Right kidney (tissue), 1 donor: ENCODE data around the gene ESYT2.
"Not testable (repeated sequence)": the region's sequence is repeated elsewhere in the genome, so short reads cannot be mapped to it uniquely, and the experiment has no call there.

Source experiments
- DNase-seq: peaks from one replicate; pipeline ENCODE4 v3.0.0-alpha.2; 2016

ESYT2 gene

GRCh38 chr7:158723714-158724385 is 105.5 kb downstream of the ESYT2 start:
- no peak for DNase-seq

DNA sequence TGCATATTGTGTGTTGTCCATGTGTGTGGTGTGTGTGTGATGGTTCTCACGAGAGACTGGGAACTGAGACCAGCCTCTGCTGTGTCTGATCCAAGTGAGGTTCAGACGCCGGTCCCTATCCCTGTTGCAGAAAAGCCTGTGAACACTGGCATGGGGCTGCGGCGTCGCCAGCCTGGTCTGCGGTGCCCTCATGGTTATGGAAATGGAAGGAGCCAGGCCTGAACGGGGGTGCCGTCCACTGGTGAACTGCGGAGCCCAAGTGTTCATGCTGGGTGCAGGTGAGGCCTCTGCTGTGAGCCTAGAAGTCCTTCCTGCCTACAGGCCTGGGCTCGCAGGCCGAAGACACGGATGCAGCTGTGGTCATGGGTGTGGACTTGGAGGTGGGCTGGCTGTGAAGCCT is 106.0 kb downstream of the ESYT2 start:
- DNase-seq: no peak

GRCh38 chr7:158722574-158723237 is 106.6 kb downstream of the ESYT2 start:
- no peak for DNase-seq

- DNase-seq: no peak
Observed at GRCh38 chr7:158720112-158720511, 109.2 kb downstream of the ESYT2 start.

DNA sequence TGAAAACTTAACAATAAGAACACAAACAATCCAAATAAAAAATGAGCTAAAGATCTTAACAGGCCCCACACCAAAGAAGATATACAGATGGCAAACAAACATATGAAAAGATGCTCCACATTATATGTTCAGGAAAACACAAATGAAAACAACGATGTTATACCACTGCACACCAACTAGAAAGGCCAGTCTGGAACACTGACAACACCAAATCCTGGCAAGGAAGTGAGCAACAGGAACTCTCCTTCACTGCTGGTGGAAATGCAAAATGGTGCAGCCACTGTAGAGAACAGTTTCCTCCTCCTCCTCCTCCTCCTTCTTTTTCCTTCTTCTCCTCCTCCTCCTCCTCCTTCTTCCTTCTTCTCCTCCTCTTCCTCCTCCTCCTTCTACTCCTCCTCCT is 112.5 kb downstream of the ESYT2 start:
- no peak for DNase-seq

GRCh38 chr7:158710651-158711102 is 118.6 kb downstream of the ESYT2 start:
- no peak for DNase-seq

GRCh38 chr7:158707610-158708009 is 121.7 kb downstream of the ESYT2 start:
- DNase-seq: no peak

DNA sequence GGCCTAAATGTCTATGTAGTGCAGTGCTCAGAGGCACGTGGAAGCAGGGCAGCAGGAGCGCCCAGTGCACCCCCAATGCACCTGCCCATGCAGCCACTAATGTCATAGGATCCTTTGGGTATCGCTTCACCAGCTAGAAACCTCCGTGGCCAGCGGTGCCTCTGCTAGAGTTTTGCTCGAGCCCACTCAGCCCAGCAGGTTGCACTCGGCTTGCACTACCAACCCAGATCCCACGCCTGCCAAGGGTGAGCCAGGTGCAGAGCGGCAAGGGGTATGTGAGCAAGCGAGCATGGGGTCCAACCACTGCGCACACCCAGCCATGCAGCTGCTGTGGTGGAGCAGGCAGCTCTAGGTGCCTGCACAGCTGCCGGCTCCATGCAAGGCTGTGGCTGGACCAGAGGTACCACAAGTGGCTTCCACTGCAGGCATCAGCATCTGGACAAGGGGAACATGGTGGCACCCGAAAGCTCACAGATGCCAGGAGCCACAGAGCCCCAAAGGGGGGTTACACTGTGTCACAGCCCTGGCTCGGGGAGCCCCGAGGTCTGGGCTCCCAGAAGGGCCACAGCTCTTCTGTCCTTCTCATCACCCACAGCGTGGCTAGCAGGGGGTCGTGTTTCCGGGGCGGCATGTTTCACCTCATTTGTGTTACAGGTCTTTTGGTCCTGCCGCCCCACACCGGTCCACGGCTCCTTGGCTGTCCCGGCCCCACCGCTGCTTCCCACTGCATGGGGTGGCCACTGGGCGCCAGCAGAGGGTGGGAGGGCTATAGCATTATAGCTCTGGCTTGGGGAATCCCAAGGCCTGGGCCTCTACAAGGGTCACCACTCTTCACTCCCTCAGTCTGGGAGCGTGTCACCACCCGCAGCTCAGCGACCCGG is 122.4 kb downstream of the ESYT2 start:
- no peak for DNase-seq

GRCh38 chr7:158706273-158706704 is 123.0 kb downstream of the ESYT2 start:
- DNase-seq: no peak

DNA sequence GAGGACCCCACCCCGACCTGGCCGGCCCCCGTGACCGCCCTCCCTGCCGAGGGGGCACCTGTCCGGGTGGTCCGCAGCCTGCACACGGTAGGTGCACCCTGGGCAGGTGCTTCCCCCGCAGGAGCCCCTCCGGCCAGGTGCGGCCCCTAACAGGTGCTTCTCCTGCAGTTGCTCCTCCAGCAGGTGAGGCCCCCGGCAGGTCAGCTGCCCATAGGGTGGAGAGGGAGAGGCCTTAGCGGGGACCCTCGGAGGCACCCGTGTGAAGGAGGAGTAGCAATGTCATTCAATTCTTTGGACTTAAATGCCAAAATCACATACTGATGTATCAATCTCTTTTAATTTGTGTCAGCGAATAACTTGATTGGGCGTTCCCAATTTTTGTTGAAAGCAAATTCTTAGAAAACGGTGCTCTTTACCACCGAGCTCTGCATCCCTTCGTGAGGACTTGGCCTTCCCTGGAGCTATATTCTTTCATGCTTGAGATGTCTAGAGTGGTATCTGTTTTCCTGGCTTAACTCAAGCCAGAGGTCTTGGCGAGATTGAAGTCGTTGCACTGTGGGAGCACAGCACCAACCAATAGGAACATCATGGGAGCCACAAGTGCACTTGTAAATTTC is 124.0 kb downstream of the ESYT2 start:
- DNase-seq: no peak

- peak; percentile 94 for DNase-seq
Observed at GRCh38 chr7:158704524-158705233, 124.6 kb downstream of the ESYT2 start, which contains the start of gene NCAPG2. Gene NCAPG2 (minus strand): TSS chr7:158704804. CDS start chr7:158701899, 2,905 bp downstream.

- DNase-seq: not testable (repeated sequence)
Observed at GRCh38 chr7:158703679-158704523, 125.4 kb downstream of the ESYT2 start.

DNA sequence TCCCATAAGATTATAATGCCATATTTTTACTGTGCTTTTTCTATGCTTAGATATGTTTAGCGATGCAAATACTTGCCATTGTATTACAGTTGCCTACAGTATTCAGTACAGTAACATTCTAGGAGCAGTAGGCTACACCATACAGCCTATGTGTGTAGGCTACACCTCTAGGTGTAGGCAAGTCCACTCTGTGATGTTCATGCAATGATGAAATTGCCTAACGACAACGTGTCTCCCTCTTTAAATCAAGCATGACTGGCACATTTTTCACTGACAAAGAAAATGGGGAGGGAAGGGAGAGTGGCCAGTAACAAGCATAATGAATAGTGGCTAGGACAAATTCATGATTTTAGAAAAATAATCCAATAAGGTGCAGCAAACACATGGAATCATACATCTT is 126.4 kb downstream of the ESYT2 start:
- no peak for DNase-seq

DNA sequence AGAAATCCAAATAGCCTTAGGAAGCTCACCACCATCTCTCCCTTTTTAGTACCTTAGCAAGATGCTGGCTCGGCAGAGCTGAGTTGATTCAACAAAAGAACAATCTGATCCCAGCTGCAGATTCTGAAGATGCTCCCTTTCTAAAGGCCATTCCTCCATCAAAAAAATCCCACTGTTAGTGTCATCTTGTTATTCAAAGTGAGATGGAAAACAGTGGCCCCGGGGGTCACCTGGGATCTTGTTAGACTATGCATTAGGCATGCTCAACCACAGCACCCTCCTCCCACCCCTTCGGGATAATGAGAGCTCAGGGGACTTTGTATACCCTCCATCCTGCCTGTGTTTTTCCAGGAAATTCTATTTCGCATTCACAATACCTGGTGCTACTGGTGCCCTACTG is 127.1 kb downstream of the ESYT2 start:
- DNase-seq: no peak

- no peak for DNase-seq
Observed at GRCh38 chr7:158700008-158700407, 129.3 kb downstream of the ESYT2 start.

- no peak for DNase-seq
Observed at GRCh38 chr7:158699341-158699740, 130.0 kb downstream of the ESYT2 start.

DNA sequence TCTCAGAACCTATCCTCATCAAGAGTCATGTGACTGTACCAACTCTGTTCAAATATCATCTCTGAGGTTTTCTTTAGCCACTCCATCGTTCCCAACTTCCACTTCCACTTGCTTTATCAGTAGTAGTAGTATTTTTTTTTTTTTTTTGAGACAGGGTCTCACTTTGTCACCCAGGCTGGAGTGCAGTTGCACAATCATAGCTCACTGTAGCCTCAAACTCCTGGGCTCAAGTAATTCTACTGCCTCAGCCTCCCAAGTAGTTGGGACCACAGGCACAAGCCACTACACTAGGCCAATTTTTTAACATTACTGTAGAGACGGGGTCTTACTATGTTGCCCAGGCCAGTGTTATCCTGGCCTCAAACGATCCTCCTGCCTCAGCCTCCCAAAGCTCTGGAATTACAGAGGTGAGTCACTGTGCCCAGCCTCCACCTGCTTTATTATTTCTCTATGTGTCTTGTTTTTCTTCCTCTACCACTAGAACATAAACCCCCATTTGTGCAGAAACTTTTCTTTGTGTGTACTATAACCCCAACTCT is 130.6 kb downstream of the ESYT2 start:
- no peak for DNase-seq

DNA sequence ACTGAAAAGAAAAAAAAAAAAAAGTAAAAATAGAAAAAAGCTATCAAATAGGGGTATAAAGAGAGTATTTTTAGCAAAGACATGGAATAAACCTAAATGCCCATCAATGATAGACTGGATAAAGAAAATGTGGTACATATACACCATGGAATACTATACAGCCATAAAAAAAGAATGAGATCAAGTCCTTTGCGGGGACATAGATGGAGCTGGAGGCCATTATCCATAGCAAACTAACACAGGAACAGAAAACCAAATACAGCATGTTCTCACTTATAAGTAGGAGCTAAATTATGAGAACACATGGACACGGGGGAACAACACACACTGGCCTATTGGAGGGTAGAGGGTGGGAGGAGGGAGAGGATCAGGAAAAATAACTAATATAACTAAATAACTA is 131.7 kb downstream of the ESYT2 start:
- DNase-seq: not testable (repeated sequence)

DNA sequence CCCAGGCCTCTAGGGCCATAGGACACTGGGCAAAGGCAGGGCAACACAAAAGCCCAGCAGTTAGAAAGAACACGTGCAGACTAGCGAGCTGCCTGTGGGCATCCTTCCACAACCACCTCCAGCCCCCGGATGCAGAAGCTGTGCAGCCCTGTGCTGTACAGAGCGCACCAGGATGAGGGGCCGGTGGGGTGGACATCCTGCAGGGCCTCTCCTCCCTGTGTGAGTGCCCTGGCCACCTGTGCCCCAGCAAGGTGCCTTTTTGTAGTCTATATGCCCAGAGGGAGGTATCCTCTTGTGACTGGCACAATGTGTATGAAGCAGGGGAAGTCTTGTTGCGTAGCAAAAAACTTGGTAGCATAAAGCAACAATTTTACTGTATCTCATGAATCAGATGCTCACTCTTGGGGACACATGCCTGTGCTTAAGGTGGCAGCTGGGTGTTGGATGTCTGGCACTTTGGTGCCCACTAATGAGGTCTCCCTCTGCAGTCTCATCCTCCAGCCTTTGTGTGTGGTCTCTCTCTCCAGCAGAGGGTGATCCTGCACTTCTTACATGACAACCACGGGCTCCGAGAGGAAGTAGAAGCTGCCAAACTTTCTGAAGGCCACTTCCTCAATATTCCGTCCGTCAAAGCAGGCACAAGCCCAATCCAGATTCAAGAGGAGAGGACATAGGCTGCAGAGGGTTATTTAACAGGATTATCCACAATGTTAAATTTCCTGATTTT is 133.4 kb downstream of the ESYT2 start:
- no peak for DNase-seq

DNA sequence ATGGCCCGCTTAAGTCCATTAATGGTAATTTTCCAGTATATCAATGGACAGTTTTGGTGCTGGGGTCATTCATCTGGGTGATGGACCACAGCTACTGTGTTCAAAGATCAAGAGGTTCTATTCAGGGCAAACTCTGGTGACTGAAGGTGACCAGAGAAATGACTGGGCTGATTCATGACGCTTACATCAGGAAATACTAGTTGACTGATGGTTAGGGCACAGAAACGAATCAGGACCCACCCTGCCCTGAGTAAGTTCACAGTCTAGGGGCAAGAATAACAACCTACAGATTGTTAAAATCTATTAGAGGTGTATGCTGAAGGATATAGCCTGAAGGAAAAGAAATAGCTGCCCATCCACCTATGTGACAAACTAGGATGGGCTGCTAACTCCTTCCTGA is 134.3 kb downstream of the ESYT2 start:
- no peak for DNase-seq
